Thymus (tissue), 11 donors: ENCODE results near the gene OR6C1. TPM values are rescaled to one million over a fixed set of nuclear protein-coding genes. Genes with fewer than 3 reads are reported as not detected.

Experiments
- DNase-seq, 9 donors: peaks; one replicate each; pipeline ENCODE4 v3.0.0-alpha.2; 2013; ENCODE audit warnings: low spot score in 9 of 9, low read depth in 6 of 9, missing footprints in 1 of 9
- H3K27ac ChIP-seq, 2 donors: one replicate each; pipeline ENCODE4 v1.5.1; 2013; ENCODE audit warnings: control low read depth in 1 of 2, low read depth in 1 of 2, low read length in 1 of 2, mild to moderate bottlenecking in 1 of 2, moderate library complexity in 1 of 2
- H3K27me3 ChIP-seq, 2 donors: one replicate each; pipeline ENCODE4 v1.5.1; 2013; ENCODE audit warnings: low read length in 1 of 2; ENCODE audit not compliant: control insufficient read depth in 2 of 2, insufficient read depth in 1 of 2
- H3K36me3 ChIP-seq, 2 donors: one replicate each; pipeline ENCODE4 v1.5.1; 2013; ENCODE audit warnings: low read length in 1 of 2, mild to moderate bottlenecking in 1 of 2, moderate library complexity in 1 of 2; ENCODE audit not compliant: control insufficient read depth in 2 of 2, insufficient read depth in 2 of 2
- H3K4me1 ChIP-seq, 2 donors: one replicate each; pipeline ENCODE4 v1.5.1; 2013; ENCODE audit warnings: low read length in 2 of 2; ENCODE audit not compliant: control insufficient read depth in 2 of 2, insufficient read depth in 2 of 2
- H3K4me3 ChIP-seq, 2 donors: one replicate each; pipeline ENCODE4 v1.5.1; 2013; ENCODE audit warnings: low read length in 2 of 2, control low read depth in 1 of 2, mild to moderate bottlenecking in 1 of 2
- H3K9me3 ChIP-seq, 2 donors: one replicate each; pipeline ENCODE4 v1.5.1; 2013; ENCODE audit warnings: low read length in 1 of 2, mild to moderate bottlenecking in 1 of 2; ENCODE audit not compliant: control insufficient read depth in 2 of 2, insufficient read depth in 1 of 2
- WGBS: extraction: QIAGEN DNeasy Blood & Tissue Kit; methylation state at CpG from one replicate; pipeline ENCODE4 v1.1.7; 2013; 5-methylcytosine and 5-hydroxymethylcytosine counted together
- polyA plus RNA-seq: library from polyadenylated mRNA; stranded (reverse); fragments of 200-250 nt; gene quantifications from one replicate; pipeline ENCODE4 v1.2.3, GENCODE V29; 2013
- total RNA-seq: library from RNA; stranded (reverse); fragments of 120-200 nt; gene quantifications from one replicate; pipeline ENCODE4 v1.2.4, GENCODE V29; 2013
- donor health status: healthy.

Gene OR6C1
- total and polyA plus RNA-seq, 2 donors, result not detected

- no peak for DNase-seq
- WGBS, result 92% methylated on average over 4 of the region's 4 CpGs
- H3K4me3 ChIP-seq, result no peak within 1 kb of the TSS
Measured at GRCh38 chr12:55362675-55363074, 48.5 kb downstream of the OR6C1 start, which contains the start of gene OR6C75. Gene OR6C75 (plus strand): TSS chr12:55362975. CDS start chr12:55365111, 2,136 bp downstream.

DNA sequence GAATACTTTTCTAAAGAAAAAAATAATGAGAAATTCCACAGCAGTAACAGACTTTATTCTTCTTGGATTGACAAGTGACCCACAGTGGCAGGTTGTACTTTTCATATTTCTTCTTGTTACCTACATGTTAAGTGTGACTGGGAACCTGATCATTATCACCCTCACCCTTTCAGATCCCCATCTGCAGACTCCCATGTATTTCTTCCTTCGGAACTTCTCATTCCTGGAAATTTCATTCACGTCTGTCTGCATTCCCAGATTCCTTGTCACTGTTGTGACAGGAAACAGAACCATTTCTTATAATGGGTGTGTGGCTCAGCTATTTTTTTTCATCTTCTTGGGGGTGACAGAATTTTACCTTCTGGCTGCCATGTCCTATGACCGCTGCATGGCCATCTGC is 50.9 kb downstream of the OR6C1 start:
- no peaks in the 10 kb centered on the region for H3K36me3 ChIP-seq
- H3K27ac ChIP-seq, result no peak overlapping the region
- no peaks in the 10 kb centered on the region for H3K4me1 ChIP-seq
- no peaks in the 10 kb centered on the region for H3K9me3 ChIP-seq
- H3K4me3 ChIP-seq, result no peak overlapping the region
- no peaks in the 10 kb centered on the region for H3K27me3 ChIP-seq
- DNase-seq, result no peak
- 87% methylated on average over 3 of the region's 3 CpGs for WGBS

More at GRCh38 chr12:55362675-55363074, 48.5 kb downstream of the OR6C1 start, which contains the start of gene OR6C75:
- Histone ChIP-seq H3K4me1 (no peaks in the 10 kb centered on the region), H3K9me3 (no peaks in the 10 kb centered on the region), H3K27ac (no peak within 1 kb of the TSS), H3K36me3 (no peaks in the 10 kb centered on the region), H3K27me3 (no peaks in the 10 kb centered on the region)

Other genes starting within 250 kb of the OR6C1 start
- gene OR9K2, start 187.9 kb upstream of the OR6C1 start, total RNA-seq, result not detected
- not detected for gene OR9K2, start 187.9 kb upstream of the OR6C1 start, polyA plus RNA-seq
- gene OR10A7, start 93.3 kb upstream of the OR6C1 start, total RNA-seq, result not detected
- not detected for gene OR10A7, start 93.3 kb upstream of the OR6C1 start, polyA plus RNA-seq
- gene OR6C74, start 69.7 kb upstream of the OR6C1 start, total RNA-seq, result not detected
- not detected for gene OR6C74, start 69.7 kb upstream of the OR6C1 start, polyA plus RNA-seq
- not detected for gene OR6C6, start 17.8 kb upstream of the OR6C1 start, total RNA-seq
- gene OR6C6, start 17.8 kb upstream of the OR6C1 start, polyA plus RNA-seq, result not detected
- gene OR6C3, start 16.4 kb downstream of the OR6C1 start, total RNA-seq, result not detected
- not detected for gene OR6C3, start 16.4 kb downstream of the OR6C1 start, polyA plus RNA-seq
- not detected for gene OR6C75, start 48.6 kb downstream of the OR6C1 start, total RNA-seq
- not detected for gene OR6C75, start 48.6 kb downstream of the OR6C1 start, polyA plus RNA-seq
- not detected for gene OR6C65, start 86.2 kb downstream of the OR6C1 start, total RNA-seq
- 0.02 TPM for gene OR6C65, start 86.2 kb downstream of the OR6C1 start, polyA plus RNA-seq
- gene OR6C76, start 111.9 kb downstream of the OR6C1 start, total RNA-seq, result not detected
- gene OR6C76, start 111.9 kb downstream of the OR6C1 start, polyA plus RNA-seq, result not detected
- gene OR6C2, start 129.7 kb downstream of the OR6C1 start, total RNA-seq, result not detected
- gene OR6C2, start 129.7 kb downstream of the OR6C1 start, polyA plus RNA-seq, result not detected
- not detected for gene OR6C70, start 155.8 kb downstream of the OR6C1 start, total RNA-seq
- gene OR6C70, start 155.8 kb downstream of the OR6C1 start, polyA plus RNA-seq, result not detected
- gene OR6C68, start 178.0 kb downstream of the OR6C1 start, total RNA-seq, result not detected
- not detected for gene OR6C68, start 178.0 kb downstream of the OR6C1 start, polyA plus RNA-seq
- gene OR6C4, start 235.3 kb downstream of the OR6C1 start, total RNA-seq, result not detected
- not detected for gene OR6C4, start 235.3 kb downstream of the OR6C1 start, polyA plus RNA-seq